Fibroblast of the aortic adventitia (primary cell): ENCODE data around the gene NOP53. TPM values are rescaled to one million over a fixed set of nuclear protein-coding genes. Genes with fewer than 3 reads are reported as not detected.

Experiments used
- DNase-seq: peaks from one replicate; pipeline ENCODE4 v3.0.0-alpha.2; 2010; ENCODE audit warnings: low read depth
- H3K4me3 ChIP-seq: 2 replicates; pipeline ENCODE4 v1.5.1; 2011; ENCODE audit warnings: low read depth, mild to moderate bottlenecking, control low read depth, low read length, moderate library complexity
- CTCF ChIP-seq: IDR thresholded peaks from 2 replicates; pipeline ENCODE4 v1.5.1; 2011; ENCODE audit warnings: mild to moderate bottlenecking, low read length, control low read depth, inconsistent platforms; ENCODE audit not compliant: insufficient read depth
- total RNA-seq: library from RNA; depleted of rRNA; stranded (reverse); fragments of >200 nt; gene quantifications from 2 replicates; pipeline ENCODE4 v1.2.3, GENCODE V29; 2012; ENCODE audit warnings: low replicate concordance

Gene NOP53
- total RNA-seq, 1 donor = 105 TPM

- no peak overlapping the region for H3K4me3 ChIP-seq
- DNase-seq = no peak
- no peak for TF ChIP-seq CTCF
Observed at GRCh38 chr19:47701717-47702552, 43.4 kb upstream of the NOP53 start.

- TF ChIP-seq CTCF = no peak
- no peak for DNase-seq
- no peak overlapping the region for H3K4me3 ChIP-seq
Observed at GRCh38 chr19:47702671-47703070, 42.7 kb upstream of the NOP53 start.

GRCh38 chr19:47703301-47703700, 42.0 kb upstream of the NOP53 start:
- H3K4me3 ChIP-seq = no peak overlapping the region
- TF ChIP-seq CTCF = no peak
- DNase-seq = no peak

GRCh38 chr19:47704024-47704423, 41.3 kb upstream of the NOP53 start:
- no peak for TF ChIP-seq CTCF
- no peak for DNase-seq
- no peak overlapping the region for H3K4me3 ChIP-seq

- DNase-seq = no peak
- TF ChIP-seq CTCF = no peak
- no peak overlapping the region for H3K4me3 ChIP-seq
Observed at GRCh38 chr19:47704656-47705055, 40.7 kb upstream of the NOP53 start.

GRCh38 chr19:47707135-47707925, 38.0 kb upstream of the NOP53 start:
- peak; percentile 94 for TF ChIP-seq CTCF
- peak; percentile 78 for DNase-seq
- no peak overlapping the region for H3K4me3 ChIP-seq
